Panc1 (cell line): ENCODE results near the gene ROPN1L. TPM values are rescaled to one million over a fixed set of nuclear protein-coding genes. Genes with fewer than 3 reads are reported as not detected.

Source experiments
- ATAC-seq: fragments of 200-7000 bp; cut with Tn5 transposase; 2 replicates; pipeline ENCODE4 v1.9.1; 2020; ENCODE audit warnings: mild to moderate bottlenecking, moderate library complexity
- BruUV-seq: library from RNA; stranded (reverse); fragments of 400-500 nt; replicated peaks from 2 replicates; lab custom pipeline; 2021; lab: Mats Ljungman, UMichigan
- CTCF ChIA-PET: fragments of 300-600 bp; sonication (Branson Sonifier 250); formaldehyde crosslinking; loops from one replicate; lab custom pipeline; 2022; ENCODE audit warnings: antibody characterized with exemption; lab: Charles Lee
- POLR2A ChIA-PET: fragments of 300-600 bp; sonication (Branson Sonifier 250); formaldehyde crosslinking; loops from one replicate; lab custom pipeline; 2022; ENCODE audit warnings: antibody characterized with exemption; lab: Charles Lee
- DNase-seq: peaks from one replicate; pipeline ENCODE4 v3.0.0-alpha.2; 2010; ENCODE audit warnings: low read depth, low spot score
- H3K27ac ChIP-seq: 2 replicates; pipeline ENCODE4 v1.5.1; 2011; ENCODE audit warnings: mild to moderate bottlenecking, low read length, inconsistent platforms
- H3K27me3 ChIP-seq: fragments of 200-500 bp; sonication (Bioruptor generic); 2 replicates; pipeline ENCODE4 v1.6.0; 2014; ENCODE audit warnings: low read length, inconsistent platforms; ENCODE audit not compliant: control insufficient read depth, insufficient read depth
- H3K36me3 ChIP-seq: fragments of 200-500 bp; sonication (Bioruptor generic); 2 replicates; pipeline ENCODE4 v1.5.1; 2014; ENCODE audit warnings: inconsistent platforms, mild to moderate bottlenecking, low read length, moderate library complexity; ENCODE audit not compliant: control insufficient read depth, insufficient read depth
- H3K4me1 ChIP-seq: 2 replicates; pipeline ENCODE4 v1.5.1; 2011; ENCODE audit warnings: inconsistent platforms, mild to moderate bottlenecking, low read length, moderate library complexity; ENCODE audit not compliant: control insufficient read depth, insufficient read depth
- H3K4me3 ChIP-seq, 2 experiments: 2 replicates each; pipeline ENCODE4 v1.5.1; 2011 to 2012; ENCODE audit warnings: low read depth in 2 of 2, low read length in 2 of 2, mild to moderate bottlenecking in 2 of 2, inconsistent platforms in 1 of 2, moderate library complexity in 1 of 2
- H3K9me3 ChIP-seq: fragments of 200-500 bp; sonication (Bioruptor generic); 2 replicates; pipeline ENCODE4 v1.5.1; 2014; ENCODE audit warnings: low read depth, mild to moderate bottlenecking, inconsistent platforms, low read length, moderate library complexity; ENCODE audit not compliant: control insufficient read depth, insufficient read depth
- POLR2AphosphoS5 ChIP-seq: IDR thresholded peaks from 2 replicates; pipeline ENCODE4 v1.6.1; 2012; ENCODE audit warnings: mild to moderate bottlenecking, low read depth, low read length, moderate library complexity
- SIN3A ChIP-seq: IDR thresholded peaks from 2 replicates; pipeline ENCODE4 v1.6.1; 2012; ENCODE audit warnings: low read depth, mild to moderate bottlenecking, low read length, moderate library complexity, borderline replicate concordance; ENCODE audit not compliant: insufficient read depth
- TCF7L2 ChIP-seq: IDR thresholded peaks from 2 replicates; pipeline ENCODE4 v1.6.1; 2011; ENCODE audit warnings: mild to moderate bottlenecking, low read depth, low read length, inconsistent platforms
- in situ Hi-C: cut with HindIII; loops from 2 replicates; pipeline ENCODE4 v1.10.0; 2016; ENCODE audit warnings: low sequenced_read_pairs, low pct_unique_long_range_greater_than_20kb
- intact Hi-C: fragments of 100-400 bp; cut with micrococcal nuclease; formaldehyde crosslinking; loops from one replicate; pipeline ENCODE4 v1.10.0; 2022; ENCODE audit not compliant: unreplicated experiment
- total RNA-seq: library from RNA; stranded (reverse); gene quantifications from one replicate; pipeline ENCODE4 v1.2.1, GENCODE V29; 2021; ENCODE audit not compliant: unreplicated experiment
- TF ChIP-seq, protein P1 (sequence below): fragments of 450-650 bp; IDR thresholded peaks from 2 replicates; pipeline ENCODE4 v1.5.1; 2017; ENCODE audit warnings: mild to moderate bottlenecking
- TF ChIP-seq, protein P2 (sequence below), 2 experiments: IDR thresholded peaks; 2 replicates each; pipeline ENCODE4 v1.6.1; 2011 to 2012; ENCODE audit warnings: low read depth in 2 of 2, control low read depth in 1 of 2, low read length in 1 of 2, mild to moderate bottlenecking in 1 of 2, moderate library complexity in 1 of 2; ENCODE audit not compliant: insufficient read depth in 1 of 2

ROPN1L gene
- total RNA-seq, 1 experiment from 2014 or later = 3.0 TPM

DNA sequence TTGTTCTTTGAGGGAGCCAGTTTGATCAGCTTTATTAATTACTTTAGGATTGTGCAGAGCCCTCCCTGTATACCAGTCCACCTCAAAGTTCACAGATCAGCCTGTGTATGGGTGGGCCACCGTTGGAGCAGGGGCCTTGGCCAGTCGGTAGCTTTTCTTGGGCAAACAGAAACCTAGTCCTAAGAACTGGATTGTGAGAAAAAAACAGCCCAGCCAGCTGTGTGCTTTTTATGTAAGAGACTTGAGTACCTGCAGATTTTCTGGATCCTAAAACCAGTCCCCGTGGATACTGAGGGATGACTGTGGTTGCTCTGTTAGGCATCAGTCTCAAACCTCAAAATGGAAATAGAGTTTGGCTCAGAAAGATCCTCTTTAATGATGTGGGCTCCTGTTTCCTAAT lies 24.8 kb upstream of the ROPN1L start:
- ATAC-seq = no peak
- Histone ChIP-seq H3K4me3 (no peak overlapping the region), H3K9me3 (no peaks in the 10 kb centered on the region), H3K36me3 (peaks cover 45% of the 10 kb centered on the region), H3K27me3 (no peaks in the 10 kb centered on the region), H3K4me1 (no peaks in the 10 kb centered on the region), H3K27ac (no peak overlapping the region)
- POLR2A ChIA-PET = no interaction called here
- TF ChIP-seq, protein P1, sequence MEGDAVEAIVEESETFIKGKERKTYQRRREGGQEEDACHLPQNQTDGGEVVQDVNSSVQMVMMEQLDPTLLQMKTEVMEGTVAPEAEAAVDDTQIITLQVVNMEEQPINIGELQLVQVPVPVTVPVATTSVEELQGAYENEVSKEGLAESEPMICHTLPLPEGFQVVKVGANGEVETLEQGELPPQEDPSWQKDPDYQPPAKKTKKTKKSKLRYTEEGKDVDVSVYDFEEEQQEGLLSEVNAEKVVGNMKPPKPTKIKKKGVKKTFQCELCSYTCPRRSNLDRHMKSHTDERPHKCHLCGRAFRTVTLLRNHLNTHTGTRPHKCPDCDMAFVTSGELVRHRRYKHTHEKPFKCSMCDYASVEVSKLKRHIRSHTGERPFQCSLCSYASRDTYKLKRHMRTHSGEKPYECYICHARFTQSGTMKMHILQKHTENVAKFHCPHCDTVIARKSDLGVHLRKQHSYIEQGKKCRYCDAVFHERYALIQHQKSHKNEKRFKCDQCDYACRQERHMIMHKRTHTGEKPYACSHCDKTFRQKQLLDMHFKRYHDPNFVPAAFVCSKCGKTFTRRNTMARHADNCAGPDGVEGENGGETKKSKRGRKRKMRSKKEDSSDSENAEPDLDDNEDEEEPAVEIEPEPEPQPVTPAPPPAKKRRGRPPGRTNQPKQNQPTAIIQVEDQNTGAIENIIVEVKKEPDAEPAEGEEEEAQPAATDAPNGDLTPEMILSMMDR = no peak
- TF ChIP-seq, protein P2, sequence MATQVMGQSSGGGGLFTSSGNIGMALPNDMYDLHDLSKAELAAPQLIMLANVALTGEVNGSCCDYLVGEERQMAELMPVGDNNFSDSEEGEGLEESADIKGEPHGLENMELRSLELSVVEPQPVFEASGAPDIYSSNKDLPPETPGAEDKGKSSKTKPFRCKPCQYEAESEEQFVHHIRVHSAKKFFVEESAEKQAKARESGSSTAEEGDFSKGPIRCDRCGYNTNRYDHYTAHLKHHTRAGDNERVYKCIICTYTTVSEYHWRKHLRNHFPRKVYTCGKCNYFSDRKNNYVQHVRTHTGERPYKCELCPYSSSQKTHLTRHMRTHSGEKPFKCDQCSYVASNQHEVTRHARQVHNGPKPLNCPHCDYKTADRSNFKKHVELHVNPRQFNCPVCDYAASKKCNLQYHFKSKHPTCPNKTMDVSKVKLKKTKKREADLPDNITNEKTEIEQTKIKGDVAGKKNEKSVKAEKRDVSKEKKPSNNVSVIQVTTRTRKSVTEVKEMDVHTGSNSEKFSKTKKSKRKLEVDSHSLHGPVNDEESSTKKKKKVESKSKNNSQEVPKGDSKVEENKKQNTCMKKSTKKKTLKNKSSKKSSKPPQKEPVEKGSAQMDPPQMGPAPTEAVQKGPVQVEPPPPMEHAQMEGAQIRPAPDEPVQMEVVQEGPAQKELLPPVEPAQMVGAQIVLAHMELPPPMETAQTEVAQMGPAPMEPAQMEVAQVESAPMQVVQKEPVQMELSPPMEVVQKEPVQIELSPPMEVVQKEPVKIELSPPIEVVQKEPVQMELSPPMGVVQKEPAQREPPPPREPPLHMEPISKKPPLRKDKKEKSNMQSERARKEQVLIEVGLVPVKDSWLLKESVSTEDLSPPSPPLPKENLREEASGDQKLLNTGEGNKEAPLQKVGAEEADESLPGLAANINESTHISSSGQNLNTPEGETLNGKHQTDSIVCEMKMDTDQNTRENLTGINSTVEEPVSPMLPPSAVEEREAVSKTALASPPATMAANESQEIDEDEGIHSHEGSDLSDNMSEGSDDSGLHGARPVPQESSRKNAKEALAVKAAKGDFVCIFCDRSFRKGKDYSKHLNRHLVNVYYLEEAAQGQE (IDR thresholded peaks at IDR 0.05; ENCODE audit: insufficient read depth in 1 of 2, low read depth in 2 of 2, low read length in 1 of 2) = no peak
- no peak for TF ChIP-seq SIN3A
- TF ChIP-seq POLR2AphosphoS5 = no peak
- no peak for TF ChIP-seq TCF7L2
- BruUV-seq = no TSS peak
- in situ Hi-C loops = no loop called here
- no peak for DNase-seq
- CTCF ChIA-PET = interaction anchor here (0.6 to 1.1 kb wide), 2 partner anchors 108 to 133 kb away, joined by 3 to 4 read pairs; no protein-coding TSS in a partner anchor
- intact Hi-C loops = no loop called here

DNA sequence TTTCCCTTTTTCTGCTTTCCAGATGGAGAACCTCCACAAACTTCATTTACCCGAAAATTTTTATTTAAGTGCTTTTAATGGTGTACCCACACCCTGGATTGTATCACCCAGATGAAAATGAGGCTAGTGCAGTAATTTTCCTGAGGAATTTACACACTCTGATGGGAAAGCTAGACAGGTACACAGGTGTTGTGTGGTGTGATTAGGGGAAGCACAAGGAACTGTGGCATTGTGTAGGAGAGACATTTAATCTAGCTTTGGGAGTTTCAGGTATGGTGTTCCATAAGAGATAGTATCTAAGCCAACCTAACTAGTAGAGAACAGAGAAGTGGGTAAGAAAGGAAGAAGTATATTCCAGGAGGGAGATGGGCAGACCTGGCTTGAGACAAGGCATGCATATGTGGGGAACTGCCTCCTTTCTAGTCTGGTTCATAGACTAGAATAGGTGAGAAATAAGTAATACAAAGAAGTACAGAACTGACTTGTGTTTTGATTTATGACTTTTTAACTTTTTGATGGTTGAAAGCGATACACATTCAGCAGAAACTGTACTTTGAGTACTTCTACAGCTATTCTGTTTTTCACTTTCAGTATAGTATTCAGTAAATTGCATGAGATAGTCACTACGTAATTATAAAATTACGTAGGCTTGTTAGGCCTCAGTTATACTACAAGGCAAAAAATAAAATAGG lies 22.9 kb upstream of the ROPN1L start:
- Histone ChIP-seq H3K27me3 (no peaks in the 10 kb centered on the region), H3K4me1 (no peaks in the 10 kb centered on the region), H3K4me3 (no peak overlapping the region), H3K36me3 (peaks cover 51% of the 10 kb centered on the region), H3K27ac (no peak overlapping the region), H3K9me3 (no peaks in the 10 kb centered on the region)
- intact Hi-C loops (no loop called here), in situ Hi-C loops (no loop called here)
- TF ChIP-seq, protein P1 = no peak
- TF ChIP-seq SIN3A (no peak), POLR2AphosphoS5 (no peak), TCF7L2 (no peak)
- TF ChIP-seq, protein P2 (IDR thresholded peaks at IDR 0.05; ENCODE audit: insufficient read depth in 1 of 2, low read depth in 2 of 2, low read length in 1 of 2) = no peak
- ATAC-seq (no peak), DNase-seq (no peak)
- BruUV-seq = TSS peak; percentile 4
- ChIA-PET POLR2A (no interaction called here), CTCF (interaction anchor here (1.0 kb wide), 1 partner anchor 81 kb away, joined by 3 read pairs; no protein-coding TSS in a partner anchor)
